Neural cell (in vitro differentiated cells): Measurements from ENCODE around the gene LY6G6D. TPM values are rescaled to one million over a fixed set of nuclear protein-coding genes. Genes with fewer than 3 reads are reported as not detected.

Experiments used
- H2AFZ ChIP-seq: fragments of 200-600, 300-800 bp; sonication (generic), shearing (Covaris generic); 2 replicates; pipeline ENCODE4 v1.6.0; 2014; ENCODE audit warnings: low read depth, mild to moderate bottlenecking, antibody characterized with exemption, low read length, moderate library complexity
- H3F3A ChIP-seq: fragments of 200-600 bp; shearing (Covaris generic); 2 replicates; pipeline ENCODE4 v1.6.1; 2016; ENCODE audit warnings: mild to moderate bottlenecking, moderate library complexity, mixed read lengths, antibody characterized with exemption, low read length; ENCODE audit not compliant: insufficient read depth, poor library complexity, severe bottlenecking
- H3K27ac ChIP-seq: fragments of 200-600, 300-800 bp; sonication (generic), shearing (Covaris generic); 2 replicates; pipeline ENCODE4 v1.5.1; 2014; ENCODE audit warnings: mild to moderate bottlenecking, low read length, moderate library complexity
- H3K27me3 ChIP-seq: fragments of 300-800, 200-600 bp; sonication (generic), shearing (Covaris generic); 2 replicates; pipeline ENCODE4 v1.6.0; 2014; ENCODE audit warnings: mild to moderate bottlenecking, low read depth, low read length, moderate library complexity; ENCODE audit not compliant: insufficient read depth
- H3K36me3 ChIP-seq: fragments of 300-800, 200-600 bp; sonication (generic), shearing (Covaris generic); 2 replicates; pipeline ENCODE4 v1.5.1; 2014; ENCODE audit warnings: mild to moderate bottlenecking, antibody characterized with exemption, low read length, moderate library complexity; ENCODE audit not compliant: insufficient read depth
- H3K4me2 ChIP-seq: fragments of 300-800, 200-600 bp; sonication (generic), shearing (Covaris generic); 2 replicates; pipeline ENCODE4 v1.6.0; 2014; ENCODE audit warnings: mild to moderate bottlenecking, low read length
- H3K4me3 ChIP-seq: fragments of 300-800, 200-600 bp; sonication (generic), shearing (Covaris generic); 2 replicates; pipeline ENCODE4 v1.5.1; 2014; ENCODE audit warnings: mild to moderate bottlenecking, low read length, moderate library complexity
- H3K79me2 ChIP-seq: fragments of 200-600 bp; shearing (Covaris generic); replicated peaks from 2 replicates; pipeline ENCODE4 v1.6.0; 2014; ENCODE audit warnings: mild to moderate bottlenecking, low read length, moderate library complexity; ENCODE audit not compliant: insufficient read depth
- H3K9ac ChIP-seq: fragments of 300-800, 200-600 bp; sonication (generic), shearing (Covaris generic); 2 replicates; pipeline ENCODE4 v1.6.1; 2016; ENCODE audit warnings: mild to moderate bottlenecking, low read length, mixed read lengths
- H3K9me2 ChIP-seq: fragments of 200-600 bp; shearing (Covaris generic); 2 replicates; pipeline ENCODE4 v1.6.1; 2016; ENCODE audit warnings: mild to moderate bottlenecking, low read length, mixed read lengths; ENCODE audit not compliant: insufficient read depth
- H3K9me3 ChIP-seq: fragments of 200-600, 300-800 bp; sonication (generic), shearing (Covaris generic); 2 replicates; pipeline ENCODE4 v1.6.1; 2016; ENCODE audit warnings: mild to moderate bottlenecking, mixed run types, low read length, moderate library complexity, mixed read lengths
- H4K20me1 ChIP-seq: fragments of 200-600 bp; shearing (Covaris generic); 2 replicates; pipeline ENCODE4 v1.6.1; 2016; ENCODE audit warnings: mild to moderate bottlenecking, mixed run types; ENCODE audit not compliant: insufficient read depth
- EP300 ChIP-seq: fragments of 450-650 bp; conservative IDR thresholded peaks from 2 replicates; pipeline ENCODE4 v1.6.1; 2014; ENCODE audit warnings: antibody characterized with exemption, mild to moderate bottlenecking, moderate library complexity; ENCODE audit not compliant: poor library complexity, severe bottlenecking
- EZH2 ChIP-seq: fragments of 200-600, 300-800 bp; shearing (Covaris generic), sonication (generic); IDR thresholded peaks from 2 replicates; pipeline ENCODE4 v1.6.1; 2014; ENCODE audit warnings: antibody characterized with exemption, low read length, borderline replicate concordance, mild to moderate bottlenecking; ENCODE audit not compliant: insufficient read depth, poor library complexity, severe bottlenecking
- MXI1 ChIP-seq: fragments of 450-650 bp; conservative IDR thresholded peaks from 2 replicates; pipeline ENCODE4 v1.6.1; 2014; ENCODE audit warnings: antibody characterized with exemption, mild to moderate bottlenecking; ENCODE audit not compliant: poor library complexity, severe bottlenecking
- POLR2AphosphoS5 ChIP-seq: IDR thresholded peaks from 2 replicates; pipeline ENCODE4 v1.6.1; 2012
- RAD21 ChIP-seq: fragments of 450-650 bp; conservative IDR thresholded peaks from 2 replicates; pipeline ENCODE4 v1.6.1; 2014; ENCODE audit warnings: antibody characterized with exemption, mild to moderate bottlenecking, moderate library complexity
- SMC3 ChIP-seq: fragments of 450-650 bp; conservative IDR thresholded peaks from 2 replicates; pipeline ENCODE4 v1.6.1; 2014; ENCODE audit warnings: antibody characterized with exemption, mild to moderate bottlenecking, moderate library complexity; ENCODE audit not compliant: poor library complexity
- TAF1 ChIP-seq: IDR thresholded peaks from 2 replicates; pipeline ENCODE4 v1.6.1; 2012; ENCODE audit warnings: low read depth
- polyA plus RNA-seq: library from polyadenylated mRNA; depleted of rRNA; stranded (reverse); fragments of >200 nt; gene quantifications from 2 replicates; pipeline ENCODE4 v1.2.3, GENCODE V29; 2014
- TF ChIP-seq, protein P1 (sequence below): IDR thresholded peaks from 2 replicates; pipeline ENCODE4 v1.6.1; 2012; ENCODE audit warnings: borderline replicate concordance

LY6G6D gene
- polyA plus RNA-seq, 1 donor from 2014 or later, result not detected

DNA sequence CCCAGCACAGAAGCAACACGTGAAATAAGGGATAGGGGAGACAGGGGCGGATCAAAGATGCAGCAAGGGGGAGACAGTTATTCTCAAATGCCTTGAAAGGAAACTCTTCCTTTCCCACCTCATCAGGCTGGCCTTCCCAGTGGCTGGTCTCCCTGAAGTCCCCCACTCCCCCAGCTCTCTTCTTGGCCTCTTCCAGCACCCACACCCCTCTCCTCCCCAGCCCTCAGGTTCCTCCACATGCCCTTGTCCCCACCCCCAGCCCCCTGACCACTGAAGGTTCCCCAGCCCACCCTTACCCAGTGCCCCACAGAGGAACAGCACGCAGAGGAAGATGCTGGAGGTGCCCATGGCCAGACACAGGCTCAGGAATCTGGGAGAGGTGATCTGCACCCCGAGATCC is 1.7 kb upstream of the LY6G6D start:
- Histone ChIP-seq H3K9me3 (no peaks in the 10 kb centered on the region), H3K9ac (peak overlapping the region; percentile 48), H3K36me3 (no peaks in the 10 kb centered on the region), H3K27me3 (no peaks in the 10 kb centered on the region), H3K9me2 (no peaks in the 10 kb centered on the region), H2AFZ (no peak overlapping the region), H3K4me2 (no peak overlapping the region), H4K20me1 (no peaks in the 10 kb centered on the region), H3K4me3 (peak overlapping the region; percentile 23), H3K27ac (peak overlapping the region; percentile 12), H3F3A (no peaks in the 10 kb centered on the region), H3K79me2 (no peaks in the 10 kb centered on the region)
- TF ChIP-seq POLR2AphosphoS5, result no peak
- no peak for TF ChIP-seq RAD21
- TF ChIP-seq, protein P1, sequence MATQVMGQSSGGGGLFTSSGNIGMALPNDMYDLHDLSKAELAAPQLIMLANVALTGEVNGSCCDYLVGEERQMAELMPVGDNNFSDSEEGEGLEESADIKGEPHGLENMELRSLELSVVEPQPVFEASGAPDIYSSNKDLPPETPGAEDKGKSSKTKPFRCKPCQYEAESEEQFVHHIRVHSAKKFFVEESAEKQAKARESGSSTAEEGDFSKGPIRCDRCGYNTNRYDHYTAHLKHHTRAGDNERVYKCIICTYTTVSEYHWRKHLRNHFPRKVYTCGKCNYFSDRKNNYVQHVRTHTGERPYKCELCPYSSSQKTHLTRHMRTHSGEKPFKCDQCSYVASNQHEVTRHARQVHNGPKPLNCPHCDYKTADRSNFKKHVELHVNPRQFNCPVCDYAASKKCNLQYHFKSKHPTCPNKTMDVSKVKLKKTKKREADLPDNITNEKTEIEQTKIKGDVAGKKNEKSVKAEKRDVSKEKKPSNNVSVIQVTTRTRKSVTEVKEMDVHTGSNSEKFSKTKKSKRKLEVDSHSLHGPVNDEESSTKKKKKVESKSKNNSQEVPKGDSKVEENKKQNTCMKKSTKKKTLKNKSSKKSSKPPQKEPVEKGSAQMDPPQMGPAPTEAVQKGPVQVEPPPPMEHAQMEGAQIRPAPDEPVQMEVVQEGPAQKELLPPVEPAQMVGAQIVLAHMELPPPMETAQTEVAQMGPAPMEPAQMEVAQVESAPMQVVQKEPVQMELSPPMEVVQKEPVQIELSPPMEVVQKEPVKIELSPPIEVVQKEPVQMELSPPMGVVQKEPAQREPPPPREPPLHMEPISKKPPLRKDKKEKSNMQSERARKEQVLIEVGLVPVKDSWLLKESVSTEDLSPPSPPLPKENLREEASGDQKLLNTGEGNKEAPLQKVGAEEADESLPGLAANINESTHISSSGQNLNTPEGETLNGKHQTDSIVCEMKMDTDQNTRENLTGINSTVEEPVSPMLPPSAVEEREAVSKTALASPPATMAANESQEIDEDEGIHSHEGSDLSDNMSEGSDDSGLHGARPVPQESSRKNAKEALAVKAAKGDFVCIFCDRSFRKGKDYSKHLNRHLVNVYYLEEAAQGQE, result no peak
- no peak for TF ChIP-seq EP300
- TF ChIP-seq MXI1, result no peak
- TF ChIP-seq SMC3, result no peak
- TF ChIP-seq EZH2, result no peak

DNA sequence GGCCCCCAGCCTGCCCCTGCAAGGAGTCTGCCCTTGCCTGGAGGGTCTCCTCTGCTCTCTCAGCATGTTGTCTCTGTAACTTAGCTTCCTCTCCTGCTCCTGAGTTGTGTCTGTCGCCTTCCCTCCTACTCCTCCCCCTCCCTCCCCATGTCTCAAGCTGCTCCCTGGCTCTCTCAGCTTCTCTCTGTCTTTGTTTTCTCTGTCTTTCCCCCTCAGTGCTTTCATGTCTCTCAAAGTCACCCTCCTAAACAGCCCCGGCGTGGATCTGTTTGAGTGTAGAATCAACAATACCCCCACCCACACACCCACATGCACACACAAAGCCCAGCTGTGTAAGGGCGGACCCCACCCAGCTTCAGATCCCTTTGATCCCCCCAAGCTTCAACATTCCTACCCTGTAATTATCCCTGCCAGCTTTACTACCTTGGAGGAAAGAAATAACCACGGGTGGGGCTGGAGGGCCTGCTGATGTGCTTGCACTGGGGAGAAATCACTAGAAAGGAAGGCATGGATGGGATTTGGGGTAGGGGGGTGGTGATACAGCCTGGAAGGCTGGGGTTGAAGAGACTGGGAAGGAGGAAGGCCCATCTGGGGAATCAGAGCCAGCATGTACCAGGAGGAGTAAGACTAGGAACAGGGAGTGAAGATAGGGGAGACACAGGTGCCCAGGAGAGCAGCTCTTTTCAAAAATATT is 1.0 kb upstream of the LY6G6D start:
- TF ChIP-seq POLR2AphosphoS5 (no peak), TAF1 (peak; percentile 33), RAD21 (no peak), MXI1 (no peak), EP300 (no peak)
- peak overlapping the region; percentile 84 for H2AFZ ChIP-seq

DNA sequence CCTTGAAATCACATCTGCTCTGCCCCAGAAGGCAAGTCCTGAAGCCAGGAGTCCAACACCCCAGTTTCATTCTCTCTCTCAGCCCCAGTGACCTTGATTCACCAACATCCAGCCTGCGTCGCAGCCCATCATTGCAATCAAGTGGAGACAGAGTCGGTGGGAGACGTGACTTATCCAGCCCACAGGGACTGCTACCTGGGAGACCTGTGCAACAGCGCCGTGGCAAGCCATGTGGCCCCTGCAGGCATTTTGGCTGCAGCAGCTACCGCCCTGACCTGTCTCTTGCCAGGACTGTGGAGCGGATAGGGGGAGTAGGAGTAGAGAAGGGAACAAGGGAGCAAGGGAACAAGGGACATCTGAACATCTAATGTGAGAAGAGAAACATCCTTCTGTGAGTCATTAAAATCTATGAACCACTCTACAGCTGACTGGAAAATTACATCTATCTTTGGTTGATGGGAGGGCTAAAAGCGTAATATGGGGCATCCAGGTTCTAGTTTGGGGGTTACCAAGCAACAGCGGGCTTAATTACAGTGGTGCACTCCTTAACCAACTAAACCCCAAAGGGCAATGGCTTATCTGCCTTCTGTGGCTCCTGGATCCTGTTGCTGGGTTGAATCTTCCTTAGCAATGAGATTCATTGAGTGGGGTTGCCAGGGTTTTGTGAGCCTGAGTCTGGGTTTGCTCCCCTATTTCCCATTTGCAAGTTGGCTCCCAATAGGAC is 2.5 kb downstream of the LY6G6D start:
- Histone ChIP-seq H3K27ac (no peak overlapping the region), H3F3A (no peaks in the 10 kb centered on the region), H3K27me3 (no peaks in the 10 kb centered on the region), H3K9ac (no peak overlapping the region), H3K4me2 (no peak overlapping the region), H2AFZ (no peak overlapping the region), H3K9me3 (no peaks in the 10 kb centered on the region), H3K79me2 (no peaks in the 10 kb centered on the region), H3K9me2 (no peaks in the 10 kb centered on the region), H3K36me3 (no peaks in the 10 kb centered on the region), H3K4me3 (no peak overlapping the region), H4K20me1 (no peaks in the 10 kb centered on the region)
- TF ChIP-seq RAD21 (no peak), EZH2 (no peak), EP300 (no peak), SMC3 (no peak)
- TF ChIP-seq, protein P1, result no peak

More for the DNA sequence above, 1.0 kb upstream of the LY6G6D start:
- H4K20me1 ChIP-seq, result no peaks in the 10 kb centered on the region
- H3K9me3 ChIP-seq, result no peaks in the 10 kb centered on the region
- H3K27ac ChIP-seq, result peak overlapping the region; percentile 56
- peak overlapping the region; percentile 30 for H3K4me2 ChIP-seq
- H3F3A ChIP-seq, result no peaks in the 10 kb centered on the region
- H3K36me3 ChIP-seq, result no peaks in the 10 kb centered on the region
- H3K9me2 ChIP-seq, result no peaks in the 10 kb centered on the region
- peak overlapping the region; percentile 48 for H3K9ac ChIP-seq
- H3K27me3 ChIP-seq, result no peaks in the 10 kb centered on the region
- H3K4me3 ChIP-seq, result peak overlapping the region; percentile 23
- H3K79me2 ChIP-seq, result no peaks in the 10 kb centered on the region
